Thoracic aorta (tissue), 2 donors: ENCODE results near the gene INTS6L. TPM values are rescaled to one million over a fixed set of nuclear protein-coding genes. Genes with fewer than 3 reads are reported as not detected.

Experiments
- ATAC-seq: fragments of 150-250 bp; one replicate; pipeline ENCODE4 v1.8.0; 2017; ENCODE audit warnings: low read depth; ENCODE audit not compliant: insufficient number of reproducible peaks, low FRiP score
- DNase-seq: peaks from one replicate; pipeline ENCODE4 v3.0.0-alpha.2; 2020; ENCODE audit warnings: low spot score
- H3K27ac ChIP-seq, 2 donors: fragments of 200-600 bp; sonication (generic); 1 replicate in 1 of 2; 2 replicates in 1 of 2; pipeline ENCODE4 v1.5.1; 2016; ENCODE audit warnings: mild to moderate bottlenecking in 2 of 2, moderate library complexity in 2 of 2
- H3K27me3 ChIP-seq: fragments of 200-600 bp; sonication (generic); replicated peaks from 2 replicates; pipeline ENCODE4 v1.6.0; 2016; ENCODE audit warnings: mild to moderate bottlenecking; ENCODE audit not compliant: insufficient read depth
- H3K36me3 ChIP-seq: fragments of 200-600 bp; sonication (generic); one replicate; pipeline ENCODE4 v1.5.1; 2016
- H3K4me1 ChIP-seq, 2 donors: fragments of 200-600 bp; sonication (generic); 1 replicate in 1 of 2; 2 replicates in 1 of 2; pipeline versions ENCODE4 v1.5.1 to v1.6.0; 2016; ENCODE audit warnings: low read depth in 2 of 2, mild to moderate bottlenecking in 1 of 2; ENCODE audit not compliant: control insufficient read depth in 1 of 2
- H3K4me3 ChIP-seq: fragments of 200-600 bp; sonication (generic); 2 replicates; pipeline ENCODE4 v1.5.1; 2016; ENCODE audit warnings: mild to moderate bottlenecking
- H3K9me3 ChIP-seq: fragments of 200-600 bp; sonication (generic); 2 replicates; pipeline ENCODE4 v1.5.1; 2016
- CTCF ChIP-seq: fragments of 200-600 bp; sonication (generic); IDR thresholded peaks from one replicate; pipeline ENCODE4 v1.5.1; 2019; ENCODE audit warnings: antibody characterized with exemption
- total RNA-seq, 2 donors: library from RNA; depleted of rRNA; stranded (reverse); fragments of >200 nt; gene quantifications; one replicate each; pipeline versions ENCODE4 v1.1.0 to v1.2.3, GENCODE V29; 2016

INTS6L gene
- 10 to 100 TPM in 1 of 2 donors, 1 to 10 TPM in 1; 9.3 to 23.0 TPM for total RNA-seq

- DNase-seq = peak; percentile 58
- TF ChIP-seq CTCF = no peak
- Histone ChIP-seq H3K4me3 (peak within 1 kb of the TSS; percentile 88), H3K4me1 (peaks cover 0 to 10% of the 10 kb centered on the region in 2 donors), H3K27me3 (no peaks in the 10 kb centered on the region), H3K27ac (peak within 1 kb of the TSS; percentile 86 to 93), H3K36me3 (no peaks in the 10 kb centered on the region), H3K9me3 (no peaks in the 10 kb centered on the region)
- ATAC-seq = peak; percentile 86
Observed at GRCh38 chrX:135520553-135521404, at the start of gene INTS6L. Gene INTS6L (plus strand): TSS chrX:135520660. CDS start chrX:135520993, 333 bp downstream.

- Histone ChIP-seq H3K4me3 (no peak overlapping the region), H3K9me3 (no peaks in the 10 kb centered on the region), H3K27ac (no peak overlapping the region), H3K36me3 (no peaks in the 10 kb centered on the region), H3K4me1 (no peaks in the 10 kb centered on the region), H3K27me3 (no peaks in the 10 kb centered on the region)
- TF ChIP-seq CTCF = no peak
- ATAC-seq (no peak), DNase-seq (no peak)
Observed at GRCh38 chrX:135476378-135476777, 44.1 kb upstream of the INTS6L start.

GRCh38 chrX:135477576-135477975, 42.9 kb upstream of the INTS6L start:
- Histone ChIP-seq H3K9me3 (no peaks in the 10 kb centered on the region), H3K27me3 (no peaks in the 10 kb centered on the region), H3K36me3 (no peaks in the 10 kb centered on the region), H3K4me1 (no peaks in the 10 kb centered on the region), H3K27ac (no peak overlapping the region), H3K4me3 (no peak overlapping the region)
- DNase-seq (peak; percentile 1), ATAC-seq (no peak)
- no peak for TF ChIP-seq CTCF

- no peak for TF ChIP-seq CTCF
- Histone ChIP-seq H3K4me1 (no peaks in the 10 kb centered on the region), H3K27me3 (no peaks in the 10 kb centered on the region), H3K9me3 (no peaks in the 10 kb centered on the region), H3K4me3 (no peak overlapping the region), H3K27ac (no peak overlapping the region), H3K36me3 (no peaks in the 10 kb centered on the region)
- ATAC-seq (no peak), DNase-seq (no peak)
Observed at GRCh38 chrX:135480076-135480475, 40.4 kb upstream of the INTS6L start.

- no peak for TF ChIP-seq CTCF
- ATAC-seq (no peak), DNase-seq (no peak)
- no peak overlapping the region for H3K4me3 ChIP-seq
- H3K36me3 ChIP-seq = no peaks in the 10 kb centered on the region
- H3K27me3 ChIP-seq = no peaks in the 10 kb centered on the region
- no peaks in the 10 kb centered on the region for H3K4me1 ChIP-seq
- H3K27ac ChIP-seq = no peak overlapping the region
- no peaks in the 10 kb centered on the region for H3K9me3 ChIP-seq
Observed at GRCh38 chrX:135481696-135482179, 38.7 kb upstream of the INTS6L start.
